ENCODE results near the gene MED13L.

Gene MED13L

GRCh38 chr12:115943630-115944391 lies 333.7 kb downstream of the MED13L start:
- Histone ChIP-seq H3K27me3 (ENCODE audit: control insufficient read depth, insufficient read depth, low read length) (no peaks in the 10 kb centered on the region), H3K4me1 (ENCODE audit: control insufficient read depth, insufficient read depth, low read length) (no peaks in the 10 kb centered on the region), H3K27ac (ENCODE audit: low read depth, low read length) (no peak overlapping the region)

GRCh38 chr12:115943310-115943629 lies 334.2 kb downstream of the MED13L start:
- no peaks in the 10 kb centered on the region for H3K4me1 ChIP-seq (ENCODE audit: control insufficient read depth, insufficient read depth, low read length)
- no peaks in the 10 kb centered on the region for H3K27me3 ChIP-seq (ENCODE audit: control insufficient read depth, insufficient read depth, low read length)
- H3K9ac ChIP-seq (ENCODE audit: low read length) = no peak overlapping the region
- no peaks in the 10 kb centered on the region for H3K36me3 ChIP-seq (ENCODE audit: control insufficient read depth, insufficient read depth, low read length)
- H3K4me3 ChIP-seq (ENCODE audit: low read length) = no peak overlapping the region
- H3K27ac ChIP-seq (ENCODE audit: low read depth, low read length) = no peak overlapping the region

More at GRCh38 chr12:115943630-115944391, 333.7 kb downstream of the MED13L start:
- Histone ChIP-seq H3K36me3 (ENCODE audit: control insufficient read depth, insufficient read depth, low read length) (no peaks in the 10 kb centered on the region), H3K9ac (ENCODE audit: low read length) (no peak overlapping the region), H3K4me3 (ENCODE audit: low read length) (no peak overlapping the region)

- no peak overlapping the region for H3K9ac ChIP-seq (ENCODE audit: low read length)
- H3K4me1 ChIP-seq (ENCODE audit: control insufficient read depth, insufficient read depth, low read length) = no peaks in the 10 kb centered on the region
- H3K36me3 ChIP-seq (ENCODE audit: control insufficient read depth, insufficient read depth, low read length) = no peaks in the 10 kb centered on the region
- H3K4me3 ChIP-seq (ENCODE audit: low read length) = no peak overlapping the region
- no peak overlapping the region for H3K27ac ChIP-seq (ENCODE audit: low read depth, low read length)
- no peaks in the 10 kb centered on the region for H3K27me3 ChIP-seq (ENCODE audit: control insufficient read depth, insufficient read depth, low read length)
These were observed 335.1 kb downstream of the MED13L start for GRCh38 chr12:115942346-115942745.

- Histone ChIP-seq H3K36me3 (ENCODE audit: control insufficient read depth, insufficient read depth, low read length) (no peaks in the 10 kb centered on the region), H3K9ac (ENCODE audit: low read length) (no peak overlapping the region), H3K27ac (ENCODE audit: low read depth, low read length) (no peak overlapping the region), H3K27me3 (ENCODE audit: control insufficient read depth, insufficient read depth, low read length) (no peaks in the 10 kb centered on the region), H3K4me1 (ENCODE audit: control insufficient read depth, insufficient read depth, low read length) (no peaks in the 10 kb centered on the region), H3K4me3 (ENCODE audit: low read length) (no peak overlapping the region)
These were observed 336.1 kb downstream of the MED13L start for GRCh38 chr12:115941362-115941761.

GRCh38 chr12:115938794-115939377 lies 338.6 kb downstream of the MED13L start:
- Histone ChIP-seq H3K4me1 (ENCODE audit: control insufficient read depth, insufficient read depth, low read length) (no peaks in the 10 kb centered on the region), H3K27me3 (ENCODE audit: control insufficient read depth, insufficient read depth, low read length) (no peaks in the 10 kb centered on the region), H3K27ac (ENCODE audit: low read depth, low read length) (no peak overlapping the region), H3K4me3 (ENCODE audit: low read length) (no peak overlapping the region), H3K9ac (ENCODE audit: low read length) (no peak overlapping the region), H3K36me3 (ENCODE audit: control insufficient read depth, insufficient read depth, low read length) (no peaks in the 10 kb centered on the region)

- H3K36me3 ChIP-seq (ENCODE audit: control insufficient read depth, insufficient read depth, low read length) = no peaks in the 10 kb centered on the region
- H3K9ac ChIP-seq (ENCODE audit: low read length) = no peak overlapping the region
- no peaks in the 10 kb centered on the region for H3K4me1 ChIP-seq (ENCODE audit: control insufficient read depth, insufficient read depth, low read length)
- no peaks in the 10 kb centered on the region for H3K27me3 ChIP-seq (ENCODE audit: control insufficient read depth, insufficient read depth, low read length)
- H3K27ac ChIP-seq (ENCODE audit: low read depth, low read length) = no peak overlapping the region
- no peak overlapping the region for H3K4me3 ChIP-seq (ENCODE audit: low read length)
These were observed 340.2 kb downstream of the MED13L start for GRCh38 chr12:115936997-115937916.

GRCh38 chr12:115934877-115935276 lies 342.6 kb downstream of the MED13L start:
- Histone ChIP-seq H3K9ac (ENCODE audit: low read length) (no peak overlapping the region), H3K27ac (ENCODE audit: low read depth, low read length) (no peak overlapping the region), H3K27me3 (ENCODE audit: control insufficient read depth, insufficient read depth, low read length) (no peaks in the 10 kb centered on the region), H3K36me3 (ENCODE audit: control insufficient read depth, insufficient read depth, low read length) (no peaks in the 10 kb centered on the region), H3K4me3 (ENCODE audit: low read length) (no peak overlapping the region), H3K4me1 (ENCODE audit: control insufficient read depth, insufficient read depth, low read length) (no peaks in the 10 kb centered on the region)

GRCh38 chr12:115934046-115934445 lies 343.4 kb downstream of the MED13L start:
- Histone ChIP-seq H3K4me3 (ENCODE audit: low read length) (no peak overlapping the region), H3K27me3 (ENCODE audit: control insufficient read depth, insufficient read depth, low read length) (no peaks in the 10 kb centered on the region), H3K36me3 (ENCODE audit: control insufficient read depth, insufficient read depth, low read length) (no peaks in the 10 kb centered on the region), H3K27ac (ENCODE audit: low read depth, low read length) (no peak overlapping the region), H3K4me1 (ENCODE audit: control insufficient read depth, insufficient read depth, low read length) (no peaks in the 10 kb centered on the region), H3K9ac (ENCODE audit: low read length) (no peak overlapping the region)

- Histone ChIP-seq H3K4me3 (ENCODE audit: low read length) (no peak overlapping the region), H3K27ac (ENCODE audit: low read depth, low read length) (no peak overlapping the region), H3K9ac (ENCODE audit: low read length) (no peak overlapping the region), H3K36me3 (ENCODE audit: control insufficient read depth, insufficient read depth, low read length) (no peaks in the 10 kb centered on the region), H3K27me3 (ENCODE audit: control insufficient read depth, insufficient read depth, low read length) (no peaks in the 10 kb centered on the region), H3K4me1 (ENCODE audit: control insufficient read depth, insufficient read depth, low read length) (no peaks in the 10 kb centered on the region)
These were observed 345.4 kb downstream of the MED13L start for GRCh38 chr12:115932066-115932465.

GRCh38 chr12:115930336-115930735 lies 347.2 kb downstream of the MED13L start:
- Histone ChIP-seq H3K9ac (ENCODE audit: low read length) (no peak overlapping the region), H3K27me3 (ENCODE audit: control insufficient read depth, insufficient read depth, low read length) (no peaks in the 10 kb centered on the region), H3K27ac (ENCODE audit: low read depth, low read length) (no peak overlapping the region), H3K36me3 (ENCODE audit: control insufficient read depth, insufficient read depth, low read length) (no peaks in the 10 kb centered on the region), H3K4me1 (ENCODE audit: control insufficient read depth, insufficient read depth, low read length) (no peaks in the 10 kb centered on the region), H3K4me3 (ENCODE audit: low read length) (no peak overlapping the region)

GRCh38 chr12:115926037-115926670 lies 351.3 kb downstream of the MED13L start:
- Histone ChIP-seq H3K27me3 (ENCODE audit: control insufficient read depth, insufficient read depth, low read length) (no peaks in the 10 kb centered on the region), H3K9ac (ENCODE audit: low read length) (no peak overlapping the region), H3K27ac (ENCODE audit: low read depth, low read length) (no peak overlapping the region), H3K4me1 (ENCODE audit: control insufficient read depth, insufficient read depth, low read length) (no peaks in the 10 kb centered on the region), H3K36me3 (ENCODE audit: control insufficient read depth, insufficient read depth, low read length) (no peaks in the 10 kb centered on the region), H3K4me3 (ENCODE audit: low read length) (no peak overlapping the region)

- Histone ChIP-seq H3K4me1 (ENCODE audit: control insufficient read depth, insufficient read depth, low read length) (no peaks in the 10 kb centered on the region), H3K27me3 (ENCODE audit: control insufficient read depth, insufficient read depth, low read length) (no peaks in the 10 kb centered on the region), H3K27ac (ENCODE audit: low read depth, low read length) (no peak overlapping the region), H3K4me3 (ENCODE audit: low read length) (no peak overlapping the region), H3K9ac (ENCODE audit: low read length) (no peak overlapping the region), H3K36me3 (ENCODE audit: control insufficient read depth, insufficient read depth, low read length) (no peaks in the 10 kb centered on the region)
These were observed 353.6 kb downstream of the MED13L start for GRCh38 chr12:115923851-115924250.
